Pons (tissue), 1 donor: Measurements from ENCODE around the gene ARNT2.
"Not testable (repeated sequence)": the region's sequence is repeated elsewhere in the genome, so short reads cannot be mapped to it uniquely, and the experiment has no call there.

Experiments
- DNase-seq: peaks from one replicate; pipeline ENCODE4 v3.0.0-alpha.2; 2016; ENCODE audit warnings: low spot score

Gene ARNT2

DNA sequence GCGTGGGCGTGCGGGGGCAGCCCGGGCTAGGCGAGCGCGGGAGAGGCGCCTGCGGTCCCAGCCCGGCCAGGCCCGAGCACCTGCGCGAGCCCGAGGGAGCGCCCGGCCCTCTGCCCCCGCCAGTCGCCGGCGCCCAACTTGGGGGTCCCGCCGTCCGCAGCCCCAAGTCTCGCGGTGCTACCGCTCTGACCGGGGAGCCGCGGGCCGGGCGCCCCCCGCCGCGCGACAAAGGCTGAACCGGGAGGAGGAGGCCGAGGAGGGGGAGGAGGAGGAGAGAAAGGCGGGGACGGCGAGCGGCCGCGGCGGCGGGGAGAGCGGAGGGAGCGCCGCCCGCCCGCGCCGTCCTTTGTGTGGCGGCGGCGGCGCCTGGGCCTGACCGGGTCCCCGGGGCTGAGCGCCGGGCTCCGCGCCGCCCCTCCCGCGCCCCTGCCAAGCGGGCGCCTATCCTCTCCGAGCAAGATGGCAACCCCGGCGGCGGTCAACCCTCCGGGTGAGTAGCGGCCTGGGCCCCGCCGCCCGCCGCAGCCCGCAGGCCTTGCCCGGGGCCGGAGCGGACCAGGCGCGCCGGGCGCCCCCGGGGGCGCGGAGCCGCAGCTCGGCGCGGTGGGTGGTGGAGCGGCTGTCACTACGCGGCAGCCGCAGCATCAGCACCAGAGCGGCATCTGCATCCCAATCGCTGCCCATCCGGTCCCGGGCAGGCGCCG is at the start of gene ARNT2:
Gene ARNT2, plus strand, starts transcription at position 326 of the 704 bp plus-strand sequence. Its CDS starts 134 bp downstream, at position 460.
- DNase-seq, result no peak

DNA sequence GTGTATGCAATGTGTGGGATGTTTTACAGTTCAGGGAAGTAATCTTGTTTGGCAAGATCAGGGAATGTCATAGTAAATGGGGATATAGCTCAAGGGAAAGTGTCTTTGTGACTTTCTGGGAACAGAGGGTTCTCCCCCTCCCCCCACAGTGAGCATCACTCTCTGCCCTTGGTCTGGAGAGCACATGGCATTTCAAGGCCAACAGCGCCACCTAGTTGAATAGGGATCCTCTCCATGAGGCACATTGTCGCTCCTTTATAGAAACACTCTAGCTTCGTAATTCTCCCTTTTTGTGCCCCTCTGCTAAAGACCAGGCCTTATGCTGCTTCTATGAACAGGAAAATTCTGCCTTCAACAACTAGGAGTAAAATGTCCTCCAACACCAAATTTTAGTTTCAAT is 37.1 kb upstream of the ARNT2 start:
- DNase-seq, result no peak

DNA sequence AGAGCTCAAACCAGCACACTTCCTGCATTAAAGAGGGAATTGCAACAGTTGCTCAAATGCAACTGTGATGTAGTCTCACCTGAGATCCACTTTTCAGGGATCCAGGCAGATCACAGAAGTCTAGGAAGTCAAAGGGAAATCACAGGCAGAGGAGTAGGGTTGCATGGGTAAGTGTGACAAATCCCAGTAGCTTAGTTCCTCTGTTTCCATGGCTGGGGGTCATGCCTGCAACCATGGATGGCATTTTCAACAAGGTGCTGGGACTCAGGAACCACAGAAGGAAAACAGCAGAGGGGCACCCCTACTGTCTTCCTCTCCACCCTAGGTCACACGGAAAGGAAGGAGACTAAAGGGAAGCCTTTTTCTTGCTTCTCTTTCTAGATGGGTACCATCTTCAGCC is 36.5 kb upstream of the ARNT2 start:
- DNase-seq, result no peak

DNA sequence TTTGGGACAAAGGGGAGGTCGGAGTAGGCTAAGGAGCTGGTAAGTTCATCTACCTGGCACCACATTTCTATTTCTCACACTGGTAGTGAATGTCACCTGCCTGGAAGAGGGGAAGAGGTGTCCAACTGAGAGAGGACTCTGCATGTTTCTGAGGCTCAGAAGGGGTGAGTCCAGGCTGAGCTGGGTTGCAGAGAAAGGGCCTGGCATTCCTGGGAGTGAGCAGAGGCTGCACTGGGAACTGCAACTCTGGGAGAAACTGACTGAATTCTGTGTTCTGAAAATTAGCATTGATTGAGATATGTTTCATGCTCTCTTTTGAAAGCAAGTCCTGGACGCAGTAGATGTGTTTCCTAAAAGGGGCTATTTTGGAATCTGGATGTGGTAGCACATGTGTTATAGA is 32.3 kb upstream of the ARNT2 start:
- DNase-seq, result no peak

DNA sequence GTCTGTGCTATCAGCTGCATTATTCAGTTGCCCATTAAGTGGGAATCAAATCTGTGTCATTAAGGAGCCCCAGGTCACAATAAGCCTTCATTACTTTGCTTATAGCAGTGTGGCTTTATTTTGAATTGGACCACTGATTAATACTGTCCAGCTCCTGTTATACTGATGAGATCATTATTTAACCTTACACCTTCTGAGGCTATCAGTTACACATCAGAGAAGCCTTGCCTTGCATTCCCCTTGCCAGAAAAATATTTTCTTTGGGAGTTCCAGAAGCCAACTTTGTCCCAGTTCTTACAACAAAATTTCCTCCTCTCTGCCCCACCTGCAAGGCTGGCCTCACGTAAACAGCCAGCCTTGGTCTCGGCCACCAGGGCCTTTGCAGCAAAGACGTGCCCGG is 29.7 kb upstream of the ARNT2 start:
- no peak for DNase-seq

DNA sequence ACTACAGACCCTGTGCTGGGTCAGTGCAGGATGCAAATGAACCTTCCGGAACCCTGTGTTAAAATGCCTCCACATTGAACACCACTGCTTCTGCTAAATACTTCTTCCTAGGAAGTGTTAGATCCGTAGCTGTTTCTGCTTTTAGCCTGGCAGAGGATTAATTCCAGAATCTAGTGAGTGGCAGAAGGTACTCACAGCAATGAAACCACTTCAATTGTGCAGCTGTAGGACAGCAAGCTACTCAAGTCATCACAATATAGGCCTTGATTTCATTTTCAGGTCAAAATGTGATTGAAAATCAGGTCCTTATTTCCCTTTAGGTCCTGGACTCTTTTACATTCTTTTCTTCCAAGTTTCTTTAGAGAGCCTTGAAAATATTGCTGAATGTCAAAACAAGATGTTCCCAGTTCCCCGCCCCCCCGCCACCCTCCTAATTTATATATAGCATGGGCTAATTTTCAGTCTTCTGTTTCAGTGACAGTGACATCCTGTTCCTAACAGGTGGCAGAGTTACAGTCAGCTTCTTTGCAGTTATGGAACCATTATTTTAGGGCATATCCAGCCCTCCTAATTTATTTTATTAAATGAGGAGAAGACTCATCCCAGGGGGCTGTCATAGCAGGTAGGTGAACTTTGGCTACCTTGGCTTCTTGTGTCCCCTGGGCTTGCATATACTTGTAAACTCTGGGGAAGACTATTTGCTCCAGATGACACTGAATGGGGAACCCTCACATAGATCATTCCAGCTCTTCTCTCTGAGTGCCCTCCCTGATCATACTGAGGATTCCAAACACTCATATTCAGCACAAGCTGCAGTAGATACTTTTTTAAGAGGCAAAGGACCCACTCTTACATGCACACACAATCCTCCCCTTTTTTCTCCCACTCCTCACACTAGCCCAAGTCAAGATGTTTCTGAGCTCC is 28.0 kb upstream of the ARNT2 start:
- DNase-seq, result no peak

DNA sequence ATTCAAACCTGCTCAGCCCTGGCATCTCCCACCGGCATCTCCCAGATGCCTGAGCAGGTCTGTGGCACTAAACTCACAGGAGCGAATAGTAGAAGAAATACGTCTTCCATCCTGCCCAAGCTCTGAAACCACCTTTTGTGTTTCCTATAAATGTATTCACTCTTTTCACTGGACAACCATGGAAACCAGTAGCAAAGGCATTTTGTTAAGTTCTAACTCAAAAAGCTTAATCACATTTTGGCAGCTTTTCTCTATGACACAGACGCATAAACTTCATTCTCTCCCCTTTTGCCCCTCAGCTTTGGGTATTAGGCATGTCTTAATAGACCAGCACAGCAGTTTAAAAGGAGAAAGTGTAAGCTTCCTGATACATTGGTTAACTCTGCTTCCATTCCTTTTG is 24.5 kb upstream of the ARNT2 start:
- peak; percentile 42 for DNase-seq

DNA sequence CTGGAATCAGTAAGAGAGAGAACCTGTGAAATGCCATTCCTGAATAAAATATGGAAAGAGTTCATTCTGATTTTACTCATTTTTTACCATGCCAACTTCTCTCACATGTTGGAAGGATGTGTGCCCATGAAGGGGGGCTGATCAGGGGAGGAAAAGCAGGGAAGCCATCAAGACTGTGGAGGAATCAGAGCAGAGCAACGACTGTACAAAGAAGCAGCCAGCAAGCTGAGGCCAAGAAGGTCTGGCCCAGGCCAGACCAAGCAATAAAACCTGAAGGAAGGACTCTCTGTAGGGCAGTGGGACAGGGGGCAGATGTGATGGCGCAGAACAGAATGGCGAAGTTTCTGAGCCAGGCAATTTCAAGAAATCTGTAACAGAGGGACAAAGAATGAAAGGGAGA is 24.0 kb upstream of the ARNT2 start:
- DNase-seq, result no peak

DNA sequence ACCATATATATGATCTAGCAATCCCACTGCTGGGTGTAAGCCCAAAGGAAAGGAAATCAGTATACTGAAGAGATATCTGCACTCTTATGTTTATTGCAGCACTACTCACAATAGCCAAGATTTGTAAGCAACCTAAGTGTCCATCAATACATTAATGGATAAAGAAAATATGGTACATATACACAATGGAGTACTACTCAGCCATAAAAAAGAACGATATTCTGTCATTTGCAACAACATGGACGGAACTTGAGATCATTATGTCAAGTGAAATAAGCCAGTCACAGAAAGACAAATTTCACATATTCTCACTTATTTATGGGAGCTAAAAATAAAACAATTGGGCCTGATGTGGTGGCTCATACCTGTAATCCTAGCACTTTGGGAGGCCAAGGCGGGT is 21.9 kb upstream of the ARNT2 start:
- no peak for DNase-seq

DNA sequence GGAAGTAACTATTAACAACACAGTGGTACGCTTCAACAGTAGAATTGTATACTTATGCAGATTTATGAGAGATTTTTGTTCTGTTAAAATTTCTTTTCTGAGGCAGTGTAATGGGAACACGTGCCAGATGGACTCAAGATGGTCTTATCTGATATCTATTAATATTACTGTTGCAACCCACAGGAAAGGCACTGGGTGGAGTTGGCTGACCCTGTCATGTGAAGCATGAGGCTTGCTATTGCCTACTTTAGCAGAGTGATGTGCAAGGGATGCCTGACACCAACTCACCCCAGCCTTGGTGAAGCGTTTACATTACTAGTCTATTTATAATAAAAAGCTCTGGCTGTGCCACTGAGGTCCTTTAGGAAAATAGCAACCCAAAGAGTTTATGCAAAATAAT is 19.8 kb upstream of the ARNT2 start:
- no peak for DNase-seq

DNA sequence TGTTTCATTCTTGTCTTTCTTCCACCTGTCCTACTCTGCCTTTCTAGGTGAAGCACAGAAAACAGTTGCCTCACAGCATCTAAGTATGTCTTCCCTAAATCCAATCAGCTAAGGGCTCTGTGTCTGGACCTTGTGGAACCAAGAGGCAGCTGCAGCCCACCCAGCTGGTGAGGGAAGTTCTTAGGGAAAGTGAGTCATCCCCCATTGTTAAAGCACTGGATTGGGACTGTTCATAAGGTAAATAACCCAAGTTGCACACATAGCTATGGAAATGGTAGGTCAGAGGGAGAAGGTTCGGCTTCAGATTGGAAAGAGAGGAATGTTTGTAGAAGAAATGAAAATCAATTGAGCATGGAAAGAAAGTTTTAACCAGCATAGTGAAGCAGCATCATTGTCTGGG is 18.0 kb upstream of the ARNT2 start:
- no peak for DNase-seq

DNA sequence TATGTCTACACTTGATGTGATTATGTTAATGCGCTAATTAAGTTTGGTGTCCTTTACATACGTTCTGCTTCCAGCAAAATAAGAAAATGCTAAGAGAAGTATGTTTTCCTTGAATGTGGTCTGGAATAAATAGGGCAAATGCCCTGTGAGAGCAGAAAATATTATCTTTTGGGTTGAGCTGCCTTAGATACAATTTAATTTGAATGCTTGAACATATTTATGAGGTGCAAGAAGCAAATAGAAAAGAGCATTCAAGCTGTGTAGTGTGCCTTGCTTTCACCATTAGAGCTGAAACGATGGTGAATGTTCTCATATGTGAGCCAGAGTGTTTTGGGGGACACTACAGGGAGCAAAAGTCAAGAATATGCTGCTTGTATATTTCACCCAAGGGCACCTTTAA is 15.9 kb upstream of the ARNT2 start:
- no peak for DNase-seq

DNA sequence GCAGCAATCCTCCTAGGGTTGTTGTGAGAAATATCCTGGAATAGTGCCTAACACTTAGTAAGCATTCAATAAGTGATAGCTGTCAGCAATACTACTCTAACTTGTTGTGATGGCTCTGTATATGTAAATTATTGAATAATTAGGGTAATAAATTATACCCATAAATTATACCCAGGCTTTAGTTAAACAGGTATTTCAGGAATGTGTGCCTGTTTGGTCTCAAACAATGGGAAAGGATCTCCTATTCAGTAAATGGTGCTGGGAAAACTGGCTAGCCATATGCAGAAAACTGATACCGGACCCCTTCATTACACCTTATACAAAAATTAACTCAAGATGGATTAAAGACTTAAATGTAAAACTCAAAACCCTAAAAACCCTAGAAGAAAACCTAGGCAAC is 14.8 kb upstream of the ARNT2 start:
- no peak for DNase-seq

DNA sequence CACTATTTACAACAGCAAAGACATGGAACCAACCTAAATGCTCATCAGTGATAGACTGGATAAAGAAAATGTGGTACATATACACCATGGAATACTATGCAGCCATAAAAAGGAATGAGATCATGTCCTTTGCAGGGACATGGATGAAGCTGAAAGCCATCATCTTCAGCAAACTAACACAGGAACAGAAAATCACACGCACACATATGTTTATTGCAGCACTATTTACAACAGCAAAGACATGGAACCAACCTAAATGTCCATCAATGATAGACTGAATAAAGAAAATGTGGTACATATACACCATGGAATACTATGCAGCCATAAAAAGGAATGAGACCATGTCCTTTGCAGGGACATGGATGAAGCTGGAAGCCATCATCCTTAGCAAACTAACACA is 13.2 kb upstream of the ARNT2 start:
- not testable (repeated sequence) for DNase-seq

DNA sequence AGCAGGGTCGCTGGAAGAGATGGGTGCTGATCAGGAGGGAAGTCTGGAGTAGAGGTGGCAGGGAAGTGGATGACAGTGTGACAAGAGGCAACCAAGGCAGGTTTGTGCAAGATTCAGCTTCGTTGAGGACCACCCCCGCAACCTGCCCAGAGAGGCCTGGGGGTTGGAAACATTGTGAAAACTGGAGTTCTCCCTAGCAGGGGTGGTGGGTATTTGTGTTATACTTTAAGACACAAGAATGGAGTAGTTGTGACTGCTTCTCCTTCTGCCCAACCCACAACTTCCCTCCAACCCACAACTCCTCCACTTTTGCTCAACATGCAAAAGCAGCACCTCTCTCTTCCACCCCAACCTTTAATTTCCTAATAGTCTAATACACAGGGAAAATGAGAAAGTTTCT is 8.6 kb upstream of the ARNT2 start:
- DNase-seq, result no peak

DNA sequence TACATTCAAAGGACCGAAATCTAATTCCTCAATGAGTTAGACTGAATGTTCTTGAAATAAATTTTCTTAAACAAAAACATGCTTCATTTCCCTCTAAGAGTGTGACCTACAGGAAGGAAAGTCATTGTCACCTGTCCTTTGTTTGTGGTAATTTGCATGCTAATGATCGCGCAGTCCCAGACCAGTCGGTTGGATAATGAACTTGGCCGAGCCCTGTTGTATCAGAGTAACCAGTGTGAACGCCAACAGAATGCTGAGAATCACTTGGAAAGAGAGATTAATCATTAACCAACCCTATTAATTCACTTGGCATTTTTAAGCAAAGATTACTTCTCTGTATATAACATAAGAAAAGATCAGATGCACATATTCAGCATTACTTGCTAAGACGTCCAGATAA is 8.1 kb upstream of the ARNT2 start:
- no peak for DNase-seq

DNA sequence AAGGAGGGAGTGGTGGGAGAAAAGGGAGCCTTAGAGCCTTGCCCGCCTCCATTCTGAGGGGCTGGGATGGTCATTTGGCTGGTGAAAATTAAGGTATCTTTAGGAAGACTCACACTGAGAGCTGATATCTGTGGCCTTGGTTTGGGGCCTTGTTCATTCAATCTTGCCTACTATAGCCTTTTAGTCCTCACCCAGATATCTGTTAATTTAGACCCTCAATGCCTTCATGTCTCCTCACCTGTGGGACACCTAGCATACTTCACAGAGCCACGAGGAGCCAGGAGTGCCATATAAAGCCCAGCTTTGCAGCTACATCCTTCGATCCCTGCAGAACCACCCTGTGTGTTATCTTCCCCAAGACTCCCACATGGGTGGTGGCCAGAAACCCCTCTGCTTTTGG is 4.7 kb upstream of the ARNT2 start:
- DNase-seq, result no peak

DNA sequence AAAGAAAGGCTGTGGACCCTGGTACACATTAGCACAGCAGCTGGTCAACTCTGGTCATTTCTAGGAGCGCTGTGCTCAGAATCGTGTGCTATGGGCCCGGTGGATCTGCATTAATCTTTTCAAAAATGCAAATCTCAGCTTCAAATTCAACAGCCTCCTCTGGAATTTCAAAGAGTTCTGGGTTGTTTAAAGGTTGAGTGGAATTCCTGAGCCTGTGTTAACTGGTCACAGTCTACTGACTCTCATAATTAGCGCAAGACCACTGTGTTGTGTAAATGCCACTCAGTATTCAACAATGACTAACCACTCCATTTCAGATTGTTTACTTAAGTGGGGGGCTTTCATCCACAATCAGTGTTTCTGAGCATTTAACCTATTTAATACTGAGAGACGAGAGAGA is 2.7 kb upstream of the ARNT2 start:
- no peak for DNase-seq

DNA sequence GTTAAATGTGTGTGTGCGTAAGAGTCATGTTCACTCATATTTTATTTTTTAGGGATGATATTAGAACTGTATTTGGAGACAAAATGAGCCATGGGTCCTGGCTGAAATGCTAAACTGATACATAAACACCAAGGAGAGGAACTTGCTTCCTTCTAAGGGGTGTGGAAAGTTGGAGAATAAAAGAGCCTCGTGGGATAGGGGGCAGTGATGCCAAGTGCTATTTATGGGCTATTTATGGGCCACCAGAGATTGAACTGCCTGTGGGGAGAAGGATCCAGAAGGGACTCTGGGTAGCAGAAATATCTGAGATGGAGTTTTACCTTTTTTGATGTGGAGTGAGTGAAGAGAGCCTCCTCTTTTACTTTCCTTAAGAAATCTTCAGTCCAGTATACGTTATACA is 1.8 kb upstream of the ARNT2 start:
- DNase-seq, result no peak

DNA sequence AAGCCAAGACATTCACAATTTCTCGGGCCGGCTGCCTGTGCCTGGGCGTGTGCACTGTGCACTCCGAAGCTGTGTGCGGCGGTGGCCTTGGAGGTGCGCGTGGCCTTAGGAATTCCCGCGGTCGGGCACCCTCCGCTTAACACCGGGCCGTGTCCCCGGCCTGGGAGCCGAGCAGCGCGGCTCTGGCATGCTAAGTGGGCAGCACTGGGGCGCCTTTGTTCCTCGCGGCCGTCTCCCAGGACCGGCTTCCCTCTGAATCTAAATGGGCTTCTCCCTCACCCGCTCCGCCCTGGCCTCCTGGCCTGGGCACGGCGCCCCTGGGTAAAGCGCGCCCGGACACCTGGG is 498 bp upstream of the ARNT2 start:
- peak; percentile 76 for DNase-seq

DNA sequence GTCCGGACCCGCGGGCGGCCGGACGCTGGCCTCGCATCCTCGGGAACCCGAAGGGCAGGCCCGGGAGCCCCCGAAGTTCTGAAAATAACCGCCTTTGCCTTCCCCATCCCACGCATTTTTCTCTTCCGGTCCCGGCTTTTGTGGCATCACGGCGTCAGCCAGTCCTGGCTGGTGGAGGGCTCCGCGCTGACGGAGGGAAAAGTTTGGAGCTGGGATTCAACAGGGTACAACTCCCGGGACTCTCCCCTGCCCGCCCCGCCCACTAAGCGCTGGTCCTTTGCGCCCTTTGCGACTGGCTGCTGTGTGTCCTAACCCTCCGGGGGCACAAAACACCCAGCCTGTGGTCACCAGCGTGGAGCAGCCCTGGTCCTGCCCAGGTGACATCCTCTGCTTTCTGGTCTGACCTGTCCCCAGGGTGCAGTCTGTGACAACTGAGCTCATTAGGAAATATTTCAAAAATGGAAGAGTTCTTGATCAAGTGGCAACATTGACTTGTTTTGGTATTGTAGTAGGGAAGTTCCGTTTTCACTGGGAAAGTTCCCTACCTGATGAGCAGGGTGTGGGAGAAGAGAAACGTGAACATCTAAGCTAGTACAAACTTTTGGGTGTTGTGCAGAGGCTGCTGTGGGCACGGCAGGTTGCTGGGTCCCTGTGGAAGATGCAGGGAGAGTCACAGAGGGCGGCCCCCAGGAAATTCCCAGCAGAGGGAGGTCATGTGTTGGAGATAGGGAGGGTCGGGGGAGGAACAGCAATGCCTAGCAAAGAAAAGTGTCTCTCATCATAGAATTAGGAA is 775 bp downstream of the ARNT2 start:
- DNase-seq, result no peak

DNA sequence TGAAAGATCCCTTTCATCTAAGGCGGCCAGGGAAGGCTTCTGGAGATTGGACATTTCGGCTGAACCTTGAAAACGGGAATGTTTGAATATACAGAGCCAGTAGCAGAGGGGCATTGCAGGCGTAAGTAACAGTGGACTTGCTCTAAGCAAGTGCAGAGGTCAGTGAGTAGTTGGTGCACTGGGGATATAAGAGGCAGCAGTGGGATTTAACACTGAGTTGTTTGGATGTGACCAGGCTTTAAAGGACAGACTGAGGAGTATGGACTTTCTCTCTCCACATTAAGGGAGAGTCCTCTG is 1.3 kb downstream of the ARNT2 start:
- peak; percentile 89 for DNase-seq

DNA sequence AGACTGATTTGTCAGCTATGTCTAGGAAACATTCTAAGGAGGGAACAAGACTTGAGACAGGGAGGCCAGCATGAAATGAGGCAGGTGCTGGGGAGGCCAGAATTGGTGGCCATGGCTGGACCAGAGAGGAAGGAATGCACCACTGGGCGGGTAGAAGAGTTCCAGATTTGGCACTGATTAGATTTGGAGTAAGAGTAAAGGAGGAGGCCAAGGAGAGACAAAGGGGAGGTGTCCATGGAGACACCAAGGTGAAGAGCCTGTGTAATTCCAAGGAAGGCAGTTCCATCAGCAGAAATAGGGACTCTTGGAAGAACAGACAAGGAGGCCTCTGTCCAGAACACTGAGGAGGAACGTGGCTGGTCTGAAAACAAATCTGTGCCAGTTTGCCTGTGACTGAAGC is 1.8 kb downstream of the ARNT2 start:
- DNase-seq, result peak; percentile 72
